ENCODE data around the gene SPIRE2. TPM values are rescaled to one million over a fixed set of nuclear protein-coding genes. Genes with fewer than 3 reads are reported as not detected.

SPIRE2 gene
- total and polyA plus RNA-seq, 2 of the 13 experiments (the other 11 are each of a cell fraction or from before 2014, with no cell fraction given) = 13.3 to 37.5 TPM

GRCh38 chr16:89918453-89919347, 90.4 kb downstream of the SPIRE2 start, which contains the start of gene MC1R (continued):
- TF ChIP-seq ZNF441 (CRISPR knock-in tag; IDR thresholded peaks at IDR 0.05; ENCODE audit: borderline replicate concordance) (0 out of 2 replicates have a peak, but pooled peaks have one; percentile 47), MYC (CRISPR knock-in tag; IDR thresholded peaks at IDR 0.05; ENCODE audit: borderline replicate concordance) (peak; percentile 90), ZNF607 (CRISPR knock-in tag; IDR thresholded peaks at IDR 0.05; ENCODE audit: borderline replicate concordance) (peak; percentile 56), GZF1 (CRISPR knock-in tag; IDR thresholded peaks at IDR 0.05) (peak; percentile 76), ISL2 (CRISPR knock-in tag; IDR thresholded peaks at IDR 0.05) (no peak; the same call in 1 of the 2 replicates), KDM4B (CRISPR knock-in tag; IDR thresholded peaks at IDR 0.05) (peak; percentile 90; the same call in 1 of the 2 replicates), DZIP1 (CRISPR knock-in tag; IDR thresholded peaks at IDR 0.05) (no peak), SRSF4 (IDR thresholded peaks at IDR 0.05; ENCODE audit: low read depth, low read length, poor library complexity, severe bottlenecking) (no peak), ZNF446 (CRISPR knock-in tag; IDR thresholded peaks at IDR 0.05) (0 out of 2 replicates have a peak, but pooled peaks have one; percentile 30), ZNF232 (CRISPR knock-in tag; IDR thresholded peaks at IDR 0.05; ENCODE audit: borderline replicate concordance) (peak; percentile 70; the same call in 1 of the 2 replicates), HOXA5 (CRISPR knock-in tag; IDR thresholded peaks at IDR 0.05) (peak; percentile 39; the same call in 1 of the 2 replicates), DMAP1 (CRISPR knock-in tag; IDR thresholded peaks at IDR 0.05) (no peak), ZNF510 (CRISPR knock-in tag; IDR thresholded peaks at IDR 0.05; ENCODE audit: low read depth) (no peak), ELF3 (CRISPR knock-in tag; IDR thresholded peaks at IDR 0.05) (peak; percentile 79), ZNF407 (CRISPR knock-in tag; IDR thresholded peaks at IDR 0.05; ENCODE audit: not compliant biosample characterization) (no peak), PHB2 (IDR thresholded peaks at IDR 0.05; ENCODE audit: partially characterized antibody) (no peak), SP1 (IDR thresholded peaks at IDR 0.05) (no peak), SP1 (CRISPR knock-in tag; IDR thresholded peaks at IDR 0.05) (peak; percentile 88), PHF5A (CRISPR knock-in tag; IDR thresholded peaks at IDR 0.05; ENCODE audit: low read depth, unreplicated experiment) (no peak)

Measured in HepG2 (cell line).